Colonic mucosa (tissue), 4 donors: ENCODE data around the gene JAKMIP3. TPM values are rescaled to one million over a fixed set of nuclear protein-coding genes. Genes with fewer than 3 reads are reported as not detected.

Experiments
- DNase-seq: peaks from one replicate; pipeline ENCODE4 v3.0.0-alpha.2; 2020
- H3K27ac ChIP-seq: fragments of 200-600 bp; one replicate; pipeline ENCODE4 v1.8.0; 2021
- H3K27me3 ChIP-seq: fragments of 200-600 bp; one replicate; pipeline ENCODE4 v1.8.0; 2021
- H3K36me3 ChIP-seq: fragments of 200-600 bp; one replicate; pipeline ENCODE4 v1.8.0; 2021
- H3K4me1 ChIP-seq: fragments of 200-600 bp; one replicate; pipeline ENCODE4 v1.8.0; 2021; ENCODE audit warnings: mild to moderate bottlenecking
- H3K4me3 ChIP-seq: fragments of 200-600 bp; one replicate; pipeline ENCODE4 v1.8.0; 2021
- H3K9ac ChIP-seq, 2 donors: one replicate each; pipeline ENCODE4 v1.7.0; 2013; ENCODE audit warnings: control low read depth in 2 of 2, low read depth in 2 of 2, low read length in 2 of 2
- H3K9me3 ChIP-seq: fragments of 200-600 bp; one replicate; pipeline ENCODE4 v1.8.0; 2021
- intact Hi-C: fragments of 100-400 bp; cut with DNase I; formaldehyde crosslinking; loops from one replicate; pipeline ENCODE4 v1.14.1; 2022
- total RNA-seq, 2 donors: library from RNA; stranded (reverse); fragmentation: NEBNext Ultra II Directional in 1 of 2; extraction: Animal tissue kit (Norgen Biotek cat#: 25700) in 1 of 2; gene quantifications; one replicate each; pipeline ENCODE4 v1.2.1, GENCODE V29; 2021
- TF ChIP-seq, protein P1 (sequence below): fragments of 200-600 bp; IDR thresholded peaks from one replicate; pipeline ENCODE4 v1.8.0; 2022; ENCODE audit warnings: antibody characterized with exemption, mild to moderate bottlenecking
- donor health status: healthy.
- donor health status: DM: no; HTN: no; CAD: no.
- donor health status: DM: no; HTN: no; CAD: no.

The JAKMIP3 gene
- total RNA-seq, 2 donors from 2014 or later: 0.10 to 0.27 TPM

DNA sequence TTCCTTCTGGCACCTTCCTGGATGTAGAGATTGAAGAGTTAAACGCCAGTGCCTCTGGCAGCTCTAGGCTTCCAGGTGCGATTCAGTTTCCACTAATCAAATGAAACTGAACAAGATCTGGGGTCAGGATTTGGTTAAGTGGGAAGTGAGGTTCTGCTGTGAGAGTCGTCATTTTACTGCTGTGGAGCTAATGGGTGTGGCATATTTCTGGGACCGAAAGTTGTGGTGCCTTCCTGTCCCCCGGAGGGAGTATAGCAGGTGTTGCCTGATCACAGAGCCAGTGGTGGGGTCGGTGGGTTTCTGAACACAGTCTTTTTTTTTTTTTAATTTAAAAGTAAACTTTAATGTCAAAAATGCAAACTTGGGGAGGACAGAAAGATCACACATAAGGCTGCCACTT is 37.0 kb upstream of the JAKMIP3 start:
- Histone ChIP-seq H3K27me3 (no peaks in the 10 kb centered on the region), H3K4me1 (no peaks in the 10 kb centered on the region), H3K36me3 (no peaks in the 10 kb centered on the region), H3K27ac (no peak overlapping the region), H3K9ac (no peak overlapping the region), H3K4me3 (no peak overlapping the region), H3K9me3 (no peaks in the 10 kb centered on the region)
- DNase-seq: no peak
- TF ChIP-seq, protein P1, sequence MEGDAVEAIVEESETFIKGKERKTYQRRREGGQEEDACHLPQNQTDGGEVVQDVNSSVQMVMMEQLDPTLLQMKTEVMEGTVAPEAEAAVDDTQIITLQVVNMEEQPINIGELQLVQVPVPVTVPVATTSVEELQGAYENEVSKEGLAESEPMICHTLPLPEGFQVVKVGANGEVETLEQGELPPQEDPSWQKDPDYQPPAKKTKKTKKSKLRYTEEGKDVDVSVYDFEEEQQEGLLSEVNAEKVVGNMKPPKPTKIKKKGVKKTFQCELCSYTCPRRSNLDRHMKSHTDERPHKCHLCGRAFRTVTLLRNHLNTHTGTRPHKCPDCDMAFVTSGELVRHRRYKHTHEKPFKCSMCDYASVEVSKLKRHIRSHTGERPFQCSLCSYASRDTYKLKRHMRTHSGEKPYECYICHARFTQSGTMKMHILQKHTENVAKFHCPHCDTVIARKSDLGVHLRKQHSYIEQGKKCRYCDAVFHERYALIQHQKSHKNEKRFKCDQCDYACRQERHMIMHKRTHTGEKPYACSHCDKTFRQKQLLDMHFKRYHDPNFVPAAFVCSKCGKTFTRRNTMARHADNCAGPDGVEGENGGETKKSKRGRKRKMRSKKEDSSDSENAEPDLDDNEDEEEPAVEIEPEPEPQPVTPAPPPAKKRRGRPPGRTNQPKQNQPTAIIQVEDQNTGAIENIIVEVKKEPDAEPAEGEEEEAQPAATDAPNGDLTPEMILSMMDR: no peak
- intact Hi-C loops: no loop called here

DNA sequence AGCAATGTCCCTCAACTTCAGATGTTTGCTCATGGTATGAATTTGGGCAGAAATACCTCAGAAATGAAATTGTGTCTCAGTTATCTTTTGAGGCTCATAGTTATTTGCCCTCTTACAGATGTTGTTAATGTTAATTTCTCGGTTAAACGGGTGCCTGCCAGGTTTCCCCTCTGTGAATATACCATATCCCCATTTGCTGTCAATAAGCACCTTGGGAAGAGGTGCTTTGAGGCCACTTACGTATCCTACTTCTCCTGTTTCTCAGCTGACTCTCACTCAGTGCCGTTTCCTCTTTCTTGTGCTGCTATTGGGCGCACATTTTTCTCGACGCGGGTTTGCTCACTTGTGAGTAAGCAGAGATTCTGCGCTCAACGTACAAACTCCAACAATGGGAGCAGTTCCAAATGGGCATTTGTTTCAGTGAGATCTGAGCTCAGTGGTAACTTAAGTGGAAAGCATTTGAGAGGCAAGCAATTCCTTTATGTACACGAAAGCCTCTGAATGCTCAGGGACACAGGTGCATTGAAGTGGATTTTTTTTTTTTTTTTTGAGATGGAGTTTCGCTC is 34.8 kb upstream of the JAKMIP3 start:
- no peak for DNase-seq
- no peaks in the 10 kb centered on the region for H3K9me3 ChIP-seq
- TF ChIP-seq, protein P1: no peak
- H3K9ac ChIP-seq: no peak overlapping the region
- intact Hi-C loops: no loop called here
- no peaks in the 10 kb centered on the region for H3K36me3 ChIP-seq
- H3K27me3 ChIP-seq: peaks cover 4% of the 10 kb centered on the region
- H3K4me3 ChIP-seq: no peak overlapping the region
- H3K4me1 ChIP-seq: no peaks in the 10 kb centered on the region
- no peak overlapping the region for H3K27ac ChIP-seq

DNA sequence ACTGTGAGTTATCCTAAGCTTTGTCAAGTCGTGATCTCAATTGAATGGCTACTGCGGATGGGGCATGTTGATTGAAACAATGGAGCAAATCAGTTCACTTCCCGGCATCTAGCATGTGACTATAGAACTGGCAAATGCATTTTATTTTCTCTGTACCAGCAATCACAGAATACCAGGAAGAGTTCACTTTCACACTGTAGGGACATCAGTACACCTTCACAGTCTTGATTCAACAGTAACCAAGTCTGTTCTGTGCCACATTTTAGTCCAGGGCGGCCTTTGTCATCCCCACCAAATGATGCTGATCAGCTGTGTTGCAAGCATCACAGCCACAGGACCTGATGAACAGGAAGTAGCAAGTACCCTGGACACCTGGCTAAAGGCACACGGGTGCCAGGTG is 32.1 kb upstream of the JAKMIP3 start:
- no peaks in the 10 kb centered on the region for H3K4me1 ChIP-seq
- H3K9ac ChIP-seq: no peak overlapping the region
- H3K4me3 ChIP-seq: no peak overlapping the region
- no peaks in the 10 kb centered on the region for H3K9me3 ChIP-seq
- H3K27me3 ChIP-seq: peaks cover 22% of the 10 kb centered on the region
- H3K27ac ChIP-seq: no peak overlapping the region
- TF ChIP-seq, protein P1: no peak
- intact Hi-C loops: no loop called here
- H3K36me3 ChIP-seq: no peaks in the 10 kb centered on the region
- no peak for DNase-seq

DNA sequence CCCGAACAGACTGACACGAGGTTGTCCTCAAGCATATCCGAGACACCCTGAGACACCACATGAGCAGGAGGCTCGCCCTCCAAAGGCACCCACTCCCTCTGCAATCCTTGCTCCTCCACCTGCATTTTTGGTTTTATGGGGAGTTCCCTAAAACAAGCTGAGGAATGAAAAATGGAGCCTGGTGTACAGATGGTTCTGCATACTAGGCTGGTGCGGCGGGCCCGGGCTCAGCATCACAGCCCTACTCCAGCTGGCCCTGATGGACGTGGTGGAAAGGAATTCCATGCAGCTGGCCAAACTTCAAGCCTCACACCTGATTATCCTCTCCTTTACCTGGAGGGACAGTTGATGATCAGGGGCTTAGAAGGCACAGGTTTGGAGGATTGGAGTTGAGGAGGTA is 30.3 kb upstream of the JAKMIP3 start:
- Histone ChIP-seq H3K27me3 (peaks cover 22% of the 10 kb centered on the region), H3K9ac (no peak overlapping the region), H3K36me3 (no peaks in the 10 kb centered on the region), H3K4me3 (no peak overlapping the region), H3K4me1 (no peaks in the 10 kb centered on the region), H3K27ac (no peak overlapping the region), H3K9me3 (no peaks in the 10 kb centered on the region)
- DNase-seq: no peak
- TF ChIP-seq, protein P1: no peak
- intact Hi-C loops: no loop called here

DNA sequence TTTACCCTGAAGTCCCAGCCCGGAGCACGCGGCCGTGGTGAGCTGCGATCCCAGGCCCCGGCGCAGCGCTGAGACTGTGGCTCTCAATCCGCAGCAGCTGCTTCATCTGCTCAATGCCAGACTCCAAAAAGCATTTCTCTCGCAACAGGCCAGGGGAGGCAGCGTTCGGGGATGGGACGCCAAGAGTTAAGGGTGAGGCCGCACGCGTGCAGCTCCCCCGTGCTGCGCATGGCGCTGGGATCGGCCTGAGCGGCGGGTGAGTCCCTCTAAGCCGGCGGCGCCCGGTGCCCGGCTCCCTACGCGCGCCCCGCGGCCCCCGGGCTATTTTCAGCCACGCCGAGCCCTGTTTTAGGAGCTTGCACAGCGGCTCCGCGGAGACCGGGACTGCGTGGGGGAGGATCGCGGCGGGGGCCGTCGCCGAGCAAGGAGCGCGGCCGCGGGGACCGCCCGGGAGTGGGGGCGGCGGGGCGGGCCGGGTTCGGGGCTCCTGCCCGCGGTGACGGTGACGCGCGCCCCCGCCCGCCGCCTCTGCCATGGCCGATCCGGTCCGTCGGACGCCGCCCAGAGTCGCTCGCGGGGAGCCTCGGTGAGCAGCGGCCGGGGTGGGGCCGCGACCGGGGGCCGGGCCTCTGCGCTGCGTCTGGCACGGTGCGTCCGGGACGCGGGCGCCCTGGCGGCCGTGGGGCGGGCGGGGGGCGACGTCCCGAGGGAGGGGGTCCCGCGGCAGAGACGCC is 29.4 kb upstream of the JAKMIP3 start:
- H3K9me3 ChIP-seq: no peaks in the 10 kb centered on the region
- H3K36me3 ChIP-seq: no peaks in the 10 kb centered on the region
- peak overlapping the region; percentile 15 for H3K4me3 ChIP-seq
- TF ChIP-seq, protein P1: no peak
- H3K27me3 ChIP-seq: peaks cover 22% of the 10 kb centered on the region
- no peak overlapping the region for H3K9ac ChIP-seq
- intact Hi-C loops: no loop called here
- no peak overlapping the region for H3K27ac ChIP-seq
- DNase-seq: no peak
- no peaks in the 10 kb centered on the region for H3K4me1 ChIP-seq
